Endothelial cell of coronary artery (primary cell): Measurements from ENCODE around the gene SENP7. TPM values are rescaled to one million over a fixed set of nuclear protein-coding genes. Genes with fewer than 3 reads are reported as not detected.

Experiments used
- total RNA-seq: library from RNA; depleted of rRNA; stranded (reverse); fragments of >200 nt; gene quantifications from 2 replicates; pipeline ENCODE4 v1.2.3, GENCODE V29; 2014

Gene SENP7, protein sequence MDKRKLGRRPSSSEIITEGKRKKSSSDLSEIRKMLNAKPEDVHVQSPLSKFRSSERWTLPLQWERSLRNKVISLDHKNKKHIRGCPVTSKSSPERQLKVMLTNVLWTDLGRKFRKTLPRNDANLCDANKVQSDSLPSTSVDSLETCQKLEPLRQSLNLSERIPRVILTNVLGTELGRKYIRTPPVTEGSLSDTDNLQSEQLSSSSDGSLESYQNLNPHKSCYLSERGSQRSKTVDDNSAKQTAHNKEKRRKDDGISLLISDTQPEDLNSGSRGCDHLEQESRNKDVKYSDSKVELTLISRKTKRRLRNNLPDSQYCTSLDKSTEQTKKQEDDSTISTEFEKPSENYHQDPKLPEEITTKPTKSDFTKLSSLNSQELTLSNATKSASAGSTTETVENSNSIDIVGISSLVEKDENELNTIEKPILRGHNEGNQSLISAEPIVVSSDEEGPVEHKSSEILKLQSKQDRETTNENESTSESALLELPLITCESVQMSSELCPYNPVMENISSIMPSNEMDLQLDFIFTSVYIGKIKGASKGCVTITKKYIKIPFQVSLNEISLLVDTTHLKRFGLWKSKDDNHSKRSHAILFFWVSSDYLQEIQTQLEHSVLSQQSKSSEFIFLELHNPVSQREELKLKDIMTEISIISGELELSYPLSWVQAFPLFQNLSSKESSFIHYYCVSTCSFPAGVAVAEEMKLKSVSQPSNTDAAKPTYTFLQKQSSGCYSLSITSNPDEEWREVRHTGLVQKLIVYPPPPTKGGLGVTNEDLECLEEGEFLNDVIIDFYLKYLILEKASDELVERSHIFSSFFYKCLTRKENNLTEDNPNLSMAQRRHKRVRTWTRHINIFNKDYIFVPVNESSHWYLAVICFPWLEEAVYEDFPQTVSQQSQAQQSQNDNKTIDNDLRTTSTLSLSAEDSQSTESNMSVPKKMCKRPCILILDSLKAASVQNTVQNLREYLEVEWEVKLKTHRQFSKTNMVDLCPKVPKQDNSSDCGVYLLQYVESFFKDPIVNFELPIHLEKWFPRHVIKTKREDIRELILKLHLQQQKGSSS
- total RNA-seq, result 12.0 and 15.4 TPM in 2 replicates

DNA sequence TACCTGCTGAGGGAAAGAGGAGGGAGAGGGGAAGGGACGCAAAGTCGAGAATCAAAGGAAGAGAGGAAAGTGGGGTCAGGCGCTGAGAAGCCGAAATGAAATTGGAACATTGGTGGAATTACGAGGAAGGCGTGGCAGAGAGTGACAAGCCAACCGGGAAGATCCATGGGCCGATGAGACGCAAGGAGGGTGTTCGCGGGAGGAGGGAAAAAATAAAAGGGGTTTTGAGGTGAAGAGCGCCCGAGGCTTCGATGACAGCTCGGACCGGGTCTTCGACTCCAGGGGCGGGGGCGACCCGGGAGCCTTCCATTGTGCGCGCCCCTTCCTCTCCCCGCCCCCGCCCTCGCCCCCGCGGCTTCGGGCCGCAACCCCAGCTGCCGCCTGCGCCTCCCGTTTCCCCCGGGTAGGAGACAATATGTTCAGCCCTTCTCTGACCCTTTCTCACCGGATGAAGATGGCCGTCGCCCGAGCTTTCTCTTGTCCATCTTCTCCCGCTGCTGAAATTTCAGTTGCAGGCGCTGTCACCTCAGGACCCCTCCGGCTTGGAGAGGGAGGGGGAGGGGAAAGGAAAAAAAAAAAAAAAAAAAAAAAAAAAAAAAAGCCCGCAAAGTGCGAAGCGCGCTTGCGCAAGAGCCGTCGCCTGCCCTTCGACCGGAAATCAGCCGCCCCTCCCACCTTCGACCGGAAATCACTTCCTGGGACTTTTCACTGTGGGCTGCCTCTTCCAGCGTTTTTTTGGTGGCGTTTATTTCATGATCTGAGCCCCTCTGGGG lies at the start of gene SENP7:
Gene SENP7 (minus strand): TSS at position 567 of the 773 bp plus-strand sequence. CDS start 82 bp downstream, at position 485.

DNA sequence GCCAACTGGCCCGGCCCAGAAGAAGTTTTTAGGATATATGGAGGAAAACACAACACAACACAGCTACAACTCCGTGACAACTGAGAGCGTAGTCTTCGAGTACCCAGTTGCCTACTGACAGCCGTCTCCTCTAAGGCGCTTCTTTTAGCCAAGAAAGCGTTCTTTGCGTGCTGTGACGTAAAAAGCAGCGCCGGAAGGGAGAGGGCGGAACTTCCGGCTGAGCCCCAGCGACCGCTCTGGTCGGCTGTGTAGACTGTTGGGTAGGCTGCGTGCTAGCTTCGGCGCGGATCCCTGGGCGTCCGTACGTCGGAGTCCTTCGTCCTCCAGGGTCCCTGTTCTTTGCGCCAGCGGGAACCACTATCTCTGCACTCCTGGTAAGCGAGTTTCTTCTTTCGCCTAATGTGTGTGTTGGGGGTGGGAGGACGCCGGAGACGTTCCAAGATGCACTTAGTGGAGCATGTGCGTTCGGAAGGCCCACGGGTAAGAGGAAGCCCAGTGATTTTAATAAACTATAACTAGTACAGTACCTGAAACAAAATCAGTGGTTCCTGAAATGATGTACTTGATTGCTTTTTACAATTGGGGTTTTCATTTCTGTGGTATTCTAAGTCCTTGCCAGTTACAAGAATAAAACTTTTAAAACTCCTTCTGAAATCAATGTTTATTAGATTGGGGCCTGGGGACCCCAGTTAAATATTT lies 48.8 kb upstream of the SENP7 start, which contains the start of gene TRMT10C:
Gene TRMT10C (plus strand): TSS at position 239 of the 699 bp plus-strand sequence. CDS start 2,914 bp downstream, outside the sequence.

DNA sequence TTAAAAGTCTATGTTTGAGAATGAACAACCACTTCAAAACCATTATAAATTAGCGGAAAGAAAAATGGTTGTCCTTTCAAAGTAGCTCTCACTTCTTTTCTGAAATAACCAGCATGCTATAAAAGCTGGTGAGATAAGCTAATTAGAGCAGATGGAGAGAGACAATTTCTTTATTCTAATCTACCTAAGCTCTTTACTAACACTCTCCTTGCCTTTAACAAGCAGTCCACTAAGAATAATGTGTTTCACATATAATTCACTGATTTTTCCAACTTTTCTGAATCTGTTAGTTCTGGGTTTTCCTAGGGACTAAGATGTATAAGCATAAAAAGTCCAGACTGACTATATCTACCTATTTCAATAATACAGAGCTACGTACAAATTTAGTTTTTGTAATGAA lies 192.5 kb downstream of the SENP7 start, which contains the start of gene IMPG2:
Gene IMPG2 (minus strand): TSS at position 101 of the 400 bp plus-strand sequence. CDS start 203 bp downstream, outside the sequence.

Other genes with a start within 250 kb of the SENP7 start
- gene IMPG2, start 192.6 kb downstream of the SENP7 start, total RNA-seq, result 0.47 and 0.54 TPM in 2 replicates
- 29.7 and 32.5 TPM in 2 replicates for gene TRMT10C, start 48.7 kb upstream of the SENP7 start, total RNA-seq
- gene PCNP, start 61.0 kb upstream of the SENP7 start, total RNA-seq, result 71.0 and 81.9 TPM in 2 replicates
- gene ZBTB11, start 163.9 kb upstream of the SENP7 start, total RNA-seq, result 18.3 and 28.2 TPM in 2 replicates
- gene RPL24, start 173.5 kb upstream of the SENP7 start, total RNA-seq, result 2,441 and 2,700 TPM in 2 replicates
- 9.6 and 9.7 TPM in 2 replicates for gene CEP97, start 211.4 kb upstream of the SENP7 start, total RNA-seq